NCI-H146 treated with DMSO at 0.1 percent for 48 hours (cell line): ENCODE results near the gene SPATA2L.

Source experiments
- DNase-seq: peaks from one replicate; lab custom pipeline; 2025; ENCODE audit not compliant: unreplicated experiment; lab: John Stamatoyannopoulos, UW

The SPATA2L gene

GRCh38 chr16:89729863-89730593 is 28.5 kb upstream of the SPATA2L start:
- DNase-seq = no peak

- DNase-seq = no peak
These were observed 27.8 kb upstream of the SPATA2L start for GRCh38 chr16:89729293-89729692.

GRCh38 chr16:89727406-89728120 is 26.1 kb upstream of the SPATA2L start:
- no peak for DNase-seq

- DNase-seq = no peak
These were observed 22.1 kb upstream of the SPATA2L start for GRCh38 chr16:89723279-89724250.

- no peak for DNase-seq
These were observed 21.1 kb upstream of the SPATA2L start for GRCh38 chr16:89722392-89723278.

GRCh38 chr16:89721546-89722391 is 20.3 kb upstream of the SPATA2L start:
- no peak for DNase-seq

GRCh38 chr16:89720813-89721545 is 19.5 kb upstream of the SPATA2L start, which contains the start of the genes VPS9D1 and ZNF276:
Gene VPS9D1, minus strand, starts transcription at chr16:89720898. Its CDS starts 37 bp downstream, at chr16:89720861.
Gene ZNF276, plus strand, starts transcription at chr16:89721537. Its CDS starts 104 bp downstream, at chr16:89721641.
- peak; percentile 26 for DNase-seq

DNA sequence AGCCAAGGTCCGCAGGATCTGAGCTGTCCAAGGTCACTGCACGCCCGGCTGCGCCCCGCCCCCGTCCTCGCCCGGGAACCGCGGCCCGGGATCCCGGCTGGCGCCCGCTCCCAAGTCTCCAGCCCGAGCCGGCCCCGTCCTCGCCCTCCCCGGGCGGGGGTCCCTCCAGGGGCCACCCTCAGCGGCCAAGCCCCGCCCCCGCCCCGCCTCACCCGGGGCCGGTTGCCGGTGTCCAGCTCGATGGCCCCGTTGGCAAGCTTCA is 19.0 kb upstream of the SPATA2L start:
- DNase-seq = no peak

GRCh38 chr16:89717688-89718505 is 16.4 kb upstream of the SPATA2L start:
- no peak for DNase-seq

DNA sequence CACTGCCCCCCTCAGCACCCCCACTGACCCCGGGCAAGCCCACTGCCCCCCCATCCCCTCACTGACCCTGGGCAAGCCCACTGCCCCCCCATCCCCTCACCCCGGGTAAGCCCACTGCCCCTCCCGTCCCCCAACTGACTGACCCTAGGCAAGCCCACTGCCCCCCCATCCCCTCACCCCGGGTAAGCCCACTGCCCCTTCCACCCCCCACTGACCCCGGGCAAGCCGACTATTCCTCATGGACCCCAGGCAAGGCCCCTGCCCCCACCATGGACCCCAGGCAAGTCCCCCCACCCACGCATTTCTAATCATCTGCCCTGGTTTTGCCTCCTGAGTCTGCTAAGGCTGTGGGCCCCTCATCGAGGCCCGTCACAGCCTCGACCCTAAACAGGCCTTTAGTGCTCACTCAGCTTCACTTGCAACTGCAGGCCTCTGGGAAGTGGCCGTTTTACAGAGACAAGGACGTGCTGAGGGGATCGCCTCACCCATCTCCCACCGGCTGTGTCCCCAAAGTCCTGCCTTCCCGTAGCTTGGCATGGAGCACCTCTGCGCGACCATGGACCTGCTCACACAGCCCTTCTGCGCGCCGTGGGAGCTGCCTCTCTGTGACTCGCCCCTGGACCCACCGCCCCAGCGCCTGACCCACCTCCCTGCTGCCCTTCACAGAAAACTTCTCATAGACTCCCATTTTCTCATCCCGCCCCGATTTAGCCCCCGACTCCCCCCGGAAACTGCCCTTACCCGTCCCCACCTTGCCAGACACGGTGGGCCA is 15.6 kb upstream of the SPATA2L start:
- DNase-seq = no peak

DNA sequence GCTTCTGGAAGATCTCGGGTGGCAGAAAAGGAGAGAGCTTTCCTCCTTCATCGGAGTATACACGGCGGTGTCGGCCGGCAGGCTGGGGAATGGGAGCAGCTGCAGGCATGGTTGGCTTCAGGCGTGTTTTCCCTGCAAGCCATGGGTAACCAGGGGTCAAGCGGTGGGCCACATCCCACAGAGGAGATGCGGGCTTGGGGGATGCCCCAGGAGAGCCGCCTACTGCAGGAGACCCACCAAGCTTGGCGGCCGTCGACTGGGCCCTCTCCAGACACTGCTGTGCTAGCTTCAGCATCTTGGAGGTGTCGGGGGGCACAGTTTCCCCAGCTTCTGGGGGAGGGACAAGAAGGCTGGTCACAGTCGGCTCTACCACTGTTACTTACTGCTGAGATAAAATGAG is 15.0 kb upstream of the SPATA2L start:
- no peak for DNase-seq

GRCh38 chr16:89712274-89712781 is 10.8 kb upstream of the SPATA2L start:
- DNase-seq = no peak

GRCh38 chr16:89711601-89712273 is 10.2 kb upstream of the SPATA2L start:
- no peak for DNase-seq

DNA sequence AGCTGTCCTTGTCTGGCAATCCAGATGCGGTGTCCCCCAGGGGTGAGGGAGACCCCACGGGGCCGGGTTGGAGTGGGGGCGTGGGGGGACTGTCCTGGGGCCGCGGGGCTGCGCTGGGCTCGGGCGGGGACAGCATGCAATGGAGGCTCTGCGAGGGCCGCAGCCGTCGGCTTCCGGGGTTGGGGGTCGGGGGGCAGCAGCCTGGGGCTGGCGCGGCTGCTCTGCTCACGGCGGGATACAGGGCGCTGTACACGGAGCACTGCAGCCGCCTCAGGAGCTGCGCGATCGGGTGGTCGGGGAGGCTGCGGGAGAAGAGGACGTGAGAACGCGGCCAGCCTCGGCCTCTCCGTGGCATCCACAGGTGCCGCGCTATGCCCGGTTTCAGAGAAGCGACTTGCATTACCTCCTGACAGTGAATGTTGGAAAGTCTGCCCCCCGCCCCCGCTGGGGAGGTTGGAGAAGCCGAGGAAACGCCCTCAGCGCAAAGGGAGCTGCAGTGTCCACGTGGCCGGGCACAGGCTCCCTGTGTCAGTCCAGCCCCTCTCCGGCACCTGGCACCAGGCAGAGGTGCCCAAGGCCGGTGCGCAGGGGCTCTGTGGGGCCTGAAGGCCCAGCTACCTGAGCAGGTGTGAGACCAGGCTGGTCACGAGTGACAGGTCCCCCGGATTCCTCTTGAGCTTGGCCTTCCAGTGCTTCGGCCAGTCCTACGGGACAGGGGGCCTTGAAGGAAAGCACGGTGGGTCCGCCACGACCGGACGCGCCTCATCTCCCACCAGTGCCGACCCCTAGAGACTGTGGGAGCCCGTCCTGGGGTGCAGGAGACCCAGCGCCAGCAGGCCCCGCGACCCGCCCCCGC is 9.4 kb upstream of the SPATA2L start:
- DNase-seq = no peak

- no peak for DNase-seq
These were observed 8.4 kb upstream of the SPATA2L start for GRCh38 chr16:89709716-89710432.
